NT2/D1 (cell line): ENCODE data around the gene CBX8.

Source experiments
- YY1 ChIP-seq: IDR thresholded peaks from 2 replicates; pipeline ENCODE4 v1.6.1; 2011; ENCODE audit not compliant: insufficient read length, insufficient read depth
- ZNF274 ChIP-seq: IDR thresholded peaks from 2 replicates; pipeline ENCODE4 v1.6.1; 2011; ENCODE audit warnings: mild to moderate bottlenecking, low read depth, low read length

- TF ChIP-seq ZNF274, result no peak
- TF ChIP-seq YY1, result no peak
Measured at GRCh38 chr17:79801156-79802038, 4.5 kb upstream of the CBX8 start.
